NCI-H510A (cell line): Measurements from ENCODE around the gene RPL21.
"Not testable (repeated sequence)": the region's sequence is repeated elsewhere in the genome, so short reads cannot be mapped to it uniquely, and the experiment has no call there.

Experiments
- DNase-seq: peaks from one replicate; lab custom pipeline; 2025; lab: John Stamatoyannopoulos, UW

Gene RPL21

DNA sequence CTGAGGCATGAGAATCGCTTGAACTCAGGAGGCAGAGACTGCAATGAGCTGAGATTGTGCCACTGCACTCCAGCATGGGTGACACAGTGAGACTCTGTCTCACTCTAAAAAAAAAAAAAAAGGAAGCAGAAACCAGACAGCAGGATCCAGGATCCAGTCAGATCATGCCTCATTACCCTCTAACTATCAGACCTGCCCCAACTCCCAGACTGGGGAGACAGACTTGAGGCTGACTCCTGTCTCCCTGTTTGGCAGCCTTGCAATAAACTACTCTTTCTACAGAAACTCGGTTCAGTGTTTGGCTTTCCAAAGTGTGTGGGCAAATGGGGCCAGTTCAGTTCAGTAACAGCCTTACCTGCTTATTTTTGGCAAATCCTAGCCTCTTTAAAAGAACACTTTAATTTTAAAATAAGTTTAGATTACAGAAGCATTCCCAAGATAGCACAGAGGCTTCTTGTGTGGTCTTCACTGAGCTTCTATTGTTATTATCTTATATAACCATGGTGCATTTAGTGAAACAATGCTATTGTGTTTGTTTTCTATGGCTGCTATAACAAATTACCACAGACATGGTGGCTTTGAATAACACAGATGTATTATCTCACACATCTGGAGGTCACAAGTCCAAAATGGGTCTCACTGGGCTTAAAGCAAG lies 37.8 kb downstream of the RPL21 start:
- no peak for DNase-seq

DNA sequence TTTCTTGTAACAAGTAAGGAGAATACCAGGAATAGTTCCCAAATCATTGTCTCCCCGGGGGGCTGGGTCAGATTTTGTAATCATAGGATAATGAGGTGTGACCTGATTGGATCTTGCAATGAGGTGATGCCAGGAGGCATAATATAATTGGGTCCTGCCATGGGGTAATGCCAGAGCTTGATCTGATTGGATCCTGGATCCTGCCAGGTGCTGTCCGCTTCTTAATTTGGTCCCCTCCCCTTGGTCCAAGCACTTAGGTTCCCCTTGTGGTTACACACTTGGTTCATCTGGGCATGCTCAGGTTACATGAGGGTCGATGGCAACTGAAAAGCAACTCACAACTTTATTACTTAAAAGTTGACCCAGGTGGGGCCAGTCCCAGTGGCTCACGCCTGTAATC lies 39.4 kb downstream of the RPL21 start:
- DNase-seq, result no peak

DNA sequence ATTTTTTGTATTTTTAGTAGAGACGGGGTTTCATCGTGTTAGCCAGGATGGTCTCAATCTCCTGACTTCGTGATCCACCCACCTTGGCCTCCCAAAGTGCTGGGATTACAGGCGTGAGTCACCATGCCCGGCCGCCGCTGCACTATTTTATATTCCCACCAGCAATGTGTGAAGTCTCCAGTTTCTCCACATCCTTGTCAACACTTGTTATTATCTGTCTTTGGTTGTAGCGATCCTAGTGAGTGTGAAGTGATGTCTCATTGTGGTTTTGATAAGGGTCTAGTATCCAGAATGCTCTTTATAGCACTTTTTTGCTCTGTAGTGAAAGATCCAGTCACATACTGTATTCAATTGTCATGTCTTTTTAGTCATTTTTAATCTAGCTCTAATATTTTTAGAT lies 40.6 kb downstream of the RPL21 start:
- DNase-seq, result not testable (repeated sequence)

DNA sequence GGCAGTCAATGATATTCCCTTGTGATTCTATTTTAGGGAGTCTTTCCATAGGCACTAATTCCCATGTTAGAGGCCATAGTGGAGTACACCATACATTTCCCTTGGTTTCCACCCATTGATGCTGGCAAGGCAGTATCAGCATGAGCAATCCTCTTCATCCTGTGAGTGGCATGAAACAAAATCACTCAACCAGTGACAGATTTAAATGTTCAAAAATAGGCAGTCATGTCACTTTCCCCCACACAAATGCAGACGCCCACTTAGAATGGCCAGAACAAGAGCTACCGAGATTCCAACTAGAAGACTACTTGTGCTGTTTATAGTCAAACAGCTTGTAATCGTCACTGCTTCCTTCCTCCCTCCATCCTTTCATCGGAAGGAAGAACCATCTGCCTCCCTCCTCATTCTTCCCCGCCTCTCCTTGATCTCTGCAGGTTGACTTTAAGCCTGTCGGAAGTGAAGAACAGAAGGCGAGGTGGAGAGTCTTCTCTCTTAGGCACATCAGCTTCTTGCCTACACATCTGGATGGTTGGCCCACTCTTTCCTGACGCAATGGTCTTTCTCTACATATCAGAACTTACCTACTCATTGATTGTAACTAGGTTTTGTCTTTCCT lies 41.8 kb downstream of the RPL21 start:
- DNase-seq, result no peak

DNA sequence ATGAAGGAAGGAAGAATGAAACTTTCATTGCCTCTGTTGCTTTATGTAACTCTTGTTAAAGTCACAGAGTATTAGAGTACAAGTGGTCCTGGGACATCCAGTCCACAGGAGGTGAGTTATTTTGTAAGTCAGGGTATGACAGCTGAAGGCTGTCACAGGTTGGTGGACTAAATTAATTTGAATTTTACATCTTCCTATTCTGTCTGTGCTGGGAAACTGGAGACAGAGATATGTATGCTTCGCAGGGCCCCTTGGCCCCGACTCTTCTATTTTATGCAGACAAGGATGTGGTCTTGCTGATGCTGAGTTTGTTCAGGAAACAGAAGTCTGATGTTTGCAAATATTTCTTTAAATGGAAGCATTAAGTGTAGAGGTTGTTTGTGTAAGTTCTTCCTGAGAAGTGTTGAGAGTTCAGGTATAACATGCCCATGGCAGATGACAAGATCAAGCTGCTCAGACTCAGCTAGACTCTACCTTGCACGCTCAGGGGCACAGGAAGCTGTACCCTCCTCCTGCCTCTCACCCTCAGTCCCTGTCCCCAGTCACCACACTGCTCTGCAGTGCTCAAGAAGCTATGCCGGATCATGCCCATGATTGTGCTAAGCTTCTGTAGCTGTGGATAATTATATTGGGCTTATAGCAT lies 42.6 kb downstream of the RPL21 start:
- no peak for DNase-seq

DNA sequence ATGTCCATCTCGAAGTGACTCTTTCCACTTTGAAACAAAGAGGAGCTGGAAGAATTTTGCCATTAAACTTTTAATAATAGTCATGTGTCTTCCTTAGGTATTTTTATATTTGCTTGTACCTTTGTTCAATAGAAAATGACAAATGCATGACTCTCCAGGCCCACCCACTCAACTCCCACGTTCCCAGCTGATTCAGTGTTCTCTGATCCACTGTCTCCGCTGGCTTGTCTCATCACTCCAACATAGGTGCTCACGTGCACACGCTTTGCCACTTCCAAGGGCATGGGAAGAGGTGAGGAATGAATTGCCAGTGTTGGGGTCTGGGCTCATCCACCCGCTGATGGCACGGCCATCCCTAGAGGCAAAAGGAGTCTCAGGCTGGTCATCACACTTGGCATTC lies 43.7 kb downstream of the RPL21 start:
- DNase-seq, result no peak

DNA sequence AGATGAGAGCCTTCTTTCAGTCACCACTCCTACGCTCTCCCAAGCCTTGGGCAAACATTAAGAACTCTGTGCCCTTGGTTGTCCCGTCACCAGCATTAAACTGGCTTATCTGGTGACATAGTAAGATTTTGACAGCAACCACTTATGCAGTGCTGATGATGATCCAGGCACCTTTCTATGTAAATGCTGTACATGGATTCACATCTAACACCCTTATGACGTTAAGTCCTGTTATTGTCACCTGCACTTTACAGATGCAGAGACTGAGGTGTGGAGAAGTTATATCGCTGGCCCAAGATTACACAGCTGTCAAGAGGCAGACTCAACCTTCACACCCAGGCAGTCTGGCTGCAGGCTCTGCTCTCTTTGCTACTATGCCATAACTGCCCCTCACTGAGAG lies 44.3 kb downstream of the RPL21 start:
- DNase-seq, result no peak

DNA sequence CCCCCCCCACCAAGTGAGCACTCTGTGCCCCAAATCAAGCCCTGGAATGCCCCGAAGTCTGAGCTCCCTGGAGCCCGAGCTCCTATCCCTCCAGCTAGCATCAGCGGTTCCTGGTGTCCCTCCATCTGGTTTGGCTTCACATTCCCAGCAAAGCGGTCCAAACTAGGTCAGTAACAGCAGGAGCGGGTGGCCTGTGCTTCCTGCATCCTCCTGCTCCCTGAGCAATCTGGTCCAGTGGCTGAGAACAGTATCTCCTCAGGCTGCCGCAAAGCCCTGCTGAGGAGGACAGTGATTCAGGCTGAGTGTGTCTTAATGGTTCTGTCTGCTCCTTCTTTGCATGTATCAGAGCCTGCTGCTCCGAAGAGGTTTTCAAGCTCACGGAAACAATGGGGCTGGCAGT lies 45.1 kb downstream of the RPL21 start:
- DNase-seq, result no peak

DNA sequence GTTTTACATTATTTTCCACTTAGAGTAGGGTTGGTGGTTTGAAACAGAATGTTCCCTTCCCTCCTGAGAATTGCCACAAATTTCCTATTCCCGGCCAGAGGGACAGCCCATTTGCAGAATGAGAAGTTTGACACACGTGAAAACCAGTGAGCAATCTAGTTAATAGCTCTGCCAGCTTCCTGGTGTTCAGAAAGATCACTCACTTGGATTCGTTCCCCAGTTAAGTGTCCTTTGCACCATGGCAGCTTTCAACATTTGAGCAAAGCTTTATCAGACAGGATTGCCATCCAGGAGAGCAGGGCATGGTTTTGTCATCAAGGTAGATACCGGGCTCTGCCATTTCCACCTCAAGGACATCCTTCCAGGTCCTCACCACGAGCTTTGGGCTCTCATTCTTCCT lies 47.5 kb downstream of the RPL21 start:
- no peak for DNase-seq

DNA sequence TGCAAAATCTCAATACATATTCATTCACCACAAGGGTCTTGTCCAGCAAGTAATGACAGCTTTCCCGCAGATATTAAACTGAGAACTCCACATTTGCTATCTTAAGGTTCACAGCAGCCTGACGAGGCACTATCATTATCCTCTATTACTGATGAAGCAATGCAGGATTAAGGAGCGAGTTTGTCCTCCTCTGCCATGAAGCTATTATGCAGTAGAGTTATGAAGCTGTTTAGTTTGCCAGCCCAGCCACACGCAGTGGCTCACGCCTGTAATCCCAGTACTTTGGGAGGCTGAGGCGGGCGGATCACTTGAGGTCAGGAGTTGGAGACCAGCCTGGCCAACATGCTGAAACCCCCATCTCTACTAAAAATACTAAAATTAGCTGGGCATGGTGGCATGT lies 49.0 kb downstream of the RPL21 start:
- DNase-seq, result not testable (repeated sequence)

DNA sequence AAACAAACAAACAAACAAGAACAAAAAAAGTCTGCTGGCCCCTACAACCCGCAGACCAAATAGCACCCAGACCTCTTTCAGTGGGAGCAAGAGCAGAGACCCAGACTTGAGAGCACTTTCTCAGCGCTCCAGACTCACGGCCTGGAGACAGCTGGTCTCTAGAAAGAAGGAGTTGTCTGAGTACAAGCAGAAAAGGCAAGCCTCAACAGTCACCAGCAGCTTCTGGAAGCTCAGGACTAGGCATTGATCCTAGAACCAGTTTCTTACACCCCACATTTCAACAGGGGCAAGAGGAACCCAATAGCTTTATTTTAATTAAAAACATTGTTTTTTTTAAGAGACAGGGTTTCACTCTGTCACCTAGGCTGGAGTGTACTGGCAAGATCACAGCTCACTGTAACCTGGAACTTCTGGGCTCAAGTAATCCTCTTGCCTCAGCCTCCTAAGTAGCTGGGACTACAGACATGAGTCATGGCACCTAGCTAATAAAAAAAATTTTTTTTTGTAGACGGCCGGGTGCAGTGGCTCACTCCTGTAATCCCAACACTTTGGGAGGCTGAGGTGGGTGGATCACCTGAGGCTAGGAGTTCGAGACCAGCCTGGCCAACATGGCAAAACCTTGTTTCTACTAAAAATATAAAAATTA lies 49.7 kb downstream of the RPL21 start:
- no peak for DNase-seq

DNA sequence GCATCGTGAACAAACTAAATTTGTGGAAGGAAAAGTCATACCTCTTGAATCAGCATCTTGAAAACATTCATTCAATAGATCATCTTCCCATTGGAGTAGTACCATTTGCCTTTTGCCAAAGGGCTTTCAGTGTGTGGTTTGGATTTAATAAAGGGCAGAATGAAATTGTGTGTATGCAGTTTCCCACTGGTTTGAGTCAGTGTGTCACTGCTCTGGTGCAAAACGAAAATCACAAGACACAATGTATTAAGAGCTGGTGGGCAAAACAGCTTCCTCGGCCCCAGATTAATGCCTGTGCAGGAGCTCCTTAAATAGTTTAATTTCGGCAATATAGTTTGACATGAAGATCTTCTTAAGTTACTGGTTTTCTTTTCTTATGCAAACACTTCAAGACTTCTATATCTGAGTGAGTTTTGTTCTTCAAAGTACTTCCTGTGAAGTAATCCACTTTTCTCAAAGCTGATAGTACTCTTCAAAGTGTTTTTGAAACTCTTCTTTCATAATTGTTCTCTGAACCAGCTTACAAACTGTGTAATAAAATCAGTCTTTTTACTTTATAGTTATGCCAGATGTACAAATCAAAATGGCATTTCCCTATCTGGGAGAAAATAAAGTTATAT lies 51.4 kb downstream of the RPL21 start:
- DNase-seq, result no peak

DNA sequence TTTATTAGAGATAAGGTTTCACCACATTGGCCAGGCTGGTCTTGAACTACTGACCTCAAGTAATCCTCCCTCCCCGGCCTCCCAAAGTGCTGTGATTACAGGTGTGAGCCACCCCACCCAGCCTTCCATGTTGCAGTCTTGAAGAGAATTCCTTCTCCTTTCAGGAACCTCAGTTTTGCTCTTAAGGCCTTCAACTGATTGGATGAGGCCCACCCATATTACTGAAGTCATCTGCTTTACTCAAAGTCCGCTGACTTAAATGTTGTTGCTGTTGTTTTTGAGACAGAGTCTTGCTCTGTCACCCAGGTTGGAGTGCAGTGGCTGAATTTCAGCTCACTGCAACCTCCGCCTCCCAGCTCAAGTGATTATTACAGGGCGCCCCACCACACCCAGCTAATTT lies 52.7 kb downstream of the RPL21 start:
- DNase-seq, result no peak

DNA sequence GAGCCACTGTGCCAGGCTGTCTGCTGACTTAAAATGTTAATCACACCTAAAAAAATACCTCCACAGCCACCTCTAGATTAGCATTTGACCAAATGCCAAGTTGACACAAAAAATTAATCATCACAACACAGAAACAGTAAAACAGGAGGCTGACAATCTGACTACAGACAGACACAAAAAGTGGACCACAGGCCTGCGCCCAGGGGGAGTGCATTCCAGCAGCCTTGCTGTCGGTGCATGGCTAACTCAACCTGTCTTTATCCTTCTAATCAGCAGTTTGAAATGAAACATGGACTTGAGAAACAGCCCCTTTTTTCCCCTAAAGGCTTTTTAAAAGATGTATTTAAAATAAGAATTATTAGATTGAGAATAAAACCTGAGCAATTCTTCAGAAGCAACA lies 53.3 kb downstream of the RPL21 start:
- no peak for DNase-seq
